ENCODE results near the gene PRR5L.

PRR5L gene

DNA sequence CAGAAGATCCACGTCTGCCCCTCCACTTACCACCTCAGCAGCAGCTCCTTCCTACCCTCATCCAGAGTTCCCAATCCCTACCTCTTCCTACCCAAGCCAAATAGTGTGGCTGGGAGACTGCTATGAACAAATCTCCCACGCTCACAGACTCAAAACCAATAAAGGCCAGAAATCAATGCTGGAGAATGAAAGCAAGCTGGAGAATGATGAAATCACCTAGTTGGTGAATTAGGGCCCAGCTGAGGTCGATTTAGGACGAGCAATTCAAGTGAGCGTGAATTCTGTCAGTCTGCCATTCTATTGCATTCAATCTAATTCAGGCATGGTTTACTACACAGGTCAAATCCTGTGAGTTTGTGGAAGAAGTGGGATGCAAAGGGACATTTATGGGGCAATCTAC lies 29.3 kb upstream of the PRR5L start:
- no peaks in the 10 kb centered on the region for H3K4me1 Mint-ChIP-seq (ENCODE audit: low read depth in 2 of 2)
- H3K4me3 Mint-ChIP-seq, result no peak overlapping the region
- H3K27ac Mint-ChIP-seq, result no peak overlapping the region
- DNase-seq, result no peak
- no peaks in the 10 kb centered on the region for H3K9me3 Mint-ChIP-seq
- no peak for ATAC-seq (replicated peaks)
- peaks cover 27% of the 10 kb centered on the region in 2 donors for H3K27me3 Mint-ChIP-seq
- H3K36me3 Mint-ChIP-seq (ENCODE audit: insufficient read depth), result no peaks in the 10 kb centered on the region

DNA sequence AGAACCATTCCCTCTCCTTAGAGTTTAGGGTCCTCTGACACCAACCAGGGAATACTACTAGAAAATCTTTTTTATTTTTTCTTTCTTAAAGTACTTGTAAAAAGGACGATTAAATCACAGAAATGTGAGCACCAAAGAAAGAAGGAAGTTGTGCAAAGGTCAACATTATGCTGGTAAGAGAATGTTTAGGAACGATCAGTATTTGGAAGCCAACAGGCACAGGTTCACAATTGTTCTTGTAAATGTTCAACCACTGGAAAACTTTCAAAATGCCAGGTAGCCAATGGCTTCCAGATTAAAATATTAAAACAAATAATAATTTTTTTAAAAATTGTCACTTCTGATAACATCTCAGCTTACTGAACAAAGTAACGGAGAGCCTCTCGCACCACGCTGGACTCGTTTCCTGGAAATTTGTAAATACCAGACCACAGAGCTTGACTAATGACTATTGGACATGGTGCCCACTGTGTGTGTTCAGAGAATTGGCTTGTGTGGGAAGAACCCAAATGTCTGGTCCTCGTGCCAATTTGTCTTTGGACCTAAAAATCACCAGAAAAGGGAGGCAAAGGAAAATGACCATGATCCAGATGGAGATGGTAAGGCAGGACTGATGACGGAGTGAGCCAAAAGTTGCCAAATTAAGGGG lies 27.6 kb upstream of the PRR5L start:
- Mint-ChIP-seq H3K27ac (no peak overlapping the region), H3K4me3 (no peak overlapping the region), H3K36me3 (ENCODE audit: insufficient read depth) (peaks cover 10% of the 10 kb centered on the region), H3K27me3 (peaks cover 13 to 15% of the 10 kb centered on the region in 2 donors), H3K9me3 (no peaks in the 10 kb centered on the region), H3K4me1 (ENCODE audit: low read depth in 2 of 2) (no peaks in the 10 kb centered on the region)
- ATAC-seq (replicated peaks), result no peak
- no peak for DNase-seq

DNA sequence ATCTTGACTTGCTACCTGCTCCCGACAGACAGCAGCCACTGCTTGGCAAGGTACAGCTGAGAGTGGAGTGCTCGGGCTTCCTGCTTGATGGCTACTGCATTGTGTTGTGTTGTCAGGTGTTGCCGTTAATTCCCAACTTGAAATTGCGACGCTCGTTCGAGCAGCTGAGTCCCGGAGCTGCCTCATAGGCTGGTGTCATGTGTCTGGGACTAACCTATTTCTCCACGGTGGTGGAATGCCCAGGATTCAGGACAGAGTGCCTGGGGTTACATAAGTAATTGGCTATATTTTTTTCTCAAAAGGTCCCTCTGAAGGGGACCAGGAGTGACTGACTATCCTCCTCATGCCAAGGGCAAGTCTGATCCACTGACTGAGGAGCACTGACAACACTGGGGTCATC lies 25.4 kb upstream of the PRR5L start:
- H3K4me3 Mint-ChIP-seq, result no peak overlapping the region
- no peaks in the 10 kb centered on the region for H3K9me3 Mint-ChIP-seq
- peaks cover 22% of the 10 kb centered on the region for H3K36me3 Mint-ChIP-seq (ENCODE audit: insufficient read depth)
- no peaks in the 10 kb centered on the region for H3K4me1 Mint-ChIP-seq (ENCODE audit: low read depth in 2 of 2)
- ATAC-seq (replicated peaks), result no peak
- H3K27me3 Mint-ChIP-seq, result no peaks in the 10 kb centered on the region
- no peak for DNase-seq
- no peak overlapping the region for H3K27ac Mint-ChIP-seq

DNA sequence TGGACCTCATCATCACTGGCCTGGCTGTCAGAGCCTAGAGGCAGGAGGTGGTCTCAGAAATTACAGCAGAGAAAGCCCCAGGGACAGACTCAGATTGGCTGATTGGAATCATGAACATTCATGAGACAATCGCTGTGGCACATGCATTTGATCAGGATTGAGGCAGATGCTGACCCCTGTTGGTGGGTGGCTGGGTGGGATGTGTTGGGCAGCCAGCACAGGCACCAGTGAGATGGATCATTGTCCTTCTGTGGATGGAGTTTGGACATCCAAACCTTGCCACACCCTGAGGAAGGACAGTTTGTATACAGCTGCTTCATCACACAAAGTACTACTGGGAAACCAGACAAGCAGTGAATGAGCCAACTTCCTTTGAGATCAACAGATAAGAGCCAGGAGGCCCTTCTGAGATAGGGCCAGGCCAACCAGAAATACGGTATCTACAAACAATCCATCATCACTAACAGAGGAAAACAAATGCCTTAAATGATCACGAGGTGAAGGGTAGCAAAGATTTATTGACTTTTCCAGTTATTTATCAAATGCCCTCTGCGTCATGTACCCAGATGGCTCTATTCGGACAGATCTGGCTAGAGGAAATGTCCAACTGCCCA lies 24.2 kb upstream of the PRR5L start:
- no peak overlapping the region for H3K4me3 Mint-ChIP-seq
- no peak for DNase-seq
- no peak for ATAC-seq (replicated peaks)
- H3K27me3 Mint-ChIP-seq, result no peaks in the 10 kb centered on the region
- peaks cover 26% of the 10 kb centered on the region for H3K36me3 Mint-ChIP-seq (ENCODE audit: insufficient read depth)
- no peaks in the 10 kb centered on the region for H3K4me1 Mint-ChIP-seq (ENCODE audit: low read depth in 2 of 2)
- H3K9me3 Mint-ChIP-seq, result no peaks in the 10 kb centered on the region
- peak overlapping the region in 1 of 2 donors; percentile 28 for H3K27ac Mint-ChIP-seq

DNA sequence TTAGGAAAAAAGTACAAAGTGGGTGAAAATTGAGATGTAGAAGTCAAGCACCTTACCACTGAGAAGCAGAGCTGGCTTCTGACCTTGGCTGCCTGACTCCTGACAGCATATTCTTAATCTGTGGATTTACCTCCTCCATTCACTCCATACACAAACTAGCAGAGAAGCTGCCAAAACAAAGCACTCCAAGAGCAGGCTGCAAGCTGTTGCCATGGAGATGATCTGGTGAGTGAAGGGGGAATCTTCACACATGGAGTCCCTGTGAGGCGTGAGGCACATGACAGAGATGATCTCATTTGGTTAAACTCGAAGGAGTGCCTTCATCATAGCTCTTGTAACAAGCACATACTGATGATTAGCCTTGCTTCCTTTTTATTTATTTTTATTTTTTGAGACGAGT lies 23.0 kb upstream of the PRR5L start:
- Mint-ChIP-seq H3K4me3 (no peak overlapping the region), H3K27ac (no peak overlapping the region), H3K4me1 (ENCODE audit: low read depth in 2 of 2) (no peaks in the 10 kb centered on the region), H3K36me3 (ENCODE audit: insufficient read depth) (peaks cover 34% of the 10 kb centered on the region), H3K27me3 (no peaks in the 10 kb centered on the region), H3K9me3 (no peaks in the 10 kb centered on the region)
- DNase-seq (no peak), ATAC-seq (replicated peaks) (no peak)

DNA sequence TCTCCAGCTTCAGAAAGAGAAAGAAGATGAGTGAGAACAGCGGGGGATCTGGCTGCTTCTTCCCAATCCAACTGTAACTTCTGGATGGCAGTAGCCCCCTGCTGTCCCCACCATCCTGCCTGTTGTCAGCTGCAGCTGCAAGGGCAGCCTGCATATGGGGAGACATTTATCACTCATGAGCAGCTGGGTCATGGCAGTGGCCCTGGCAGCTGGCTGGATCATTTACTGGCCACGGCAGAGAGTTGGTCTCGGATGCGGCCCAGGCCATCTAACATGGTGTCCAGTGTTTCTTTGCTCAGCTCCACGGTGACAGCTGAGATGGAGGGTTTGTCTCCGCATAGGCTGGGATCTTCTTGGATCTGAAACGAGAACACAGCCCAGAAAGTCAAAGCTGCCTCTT lies 21.7 kb upstream of the PRR5L start:
- H3K27ac Mint-ChIP-seq, result no peak overlapping the region
- DNase-seq (no peak), ATAC-seq (replicated peaks) (no peak)
- H3K9me3 Mint-ChIP-seq, result no peaks in the 10 kb centered on the region
- H3K4me1 Mint-ChIP-seq (ENCODE audit: low read depth in 2 of 2), result no peaks in the 10 kb centered on the region
- H3K36me3 Mint-ChIP-seq (ENCODE audit: insufficient read depth), result peaks cover 46% of the 10 kb centered on the region
- no peaks in the 10 kb centered on the region for H3K27me3 Mint-ChIP-seq
- no peak overlapping the region for H3K4me3 Mint-ChIP-seq

DNA sequence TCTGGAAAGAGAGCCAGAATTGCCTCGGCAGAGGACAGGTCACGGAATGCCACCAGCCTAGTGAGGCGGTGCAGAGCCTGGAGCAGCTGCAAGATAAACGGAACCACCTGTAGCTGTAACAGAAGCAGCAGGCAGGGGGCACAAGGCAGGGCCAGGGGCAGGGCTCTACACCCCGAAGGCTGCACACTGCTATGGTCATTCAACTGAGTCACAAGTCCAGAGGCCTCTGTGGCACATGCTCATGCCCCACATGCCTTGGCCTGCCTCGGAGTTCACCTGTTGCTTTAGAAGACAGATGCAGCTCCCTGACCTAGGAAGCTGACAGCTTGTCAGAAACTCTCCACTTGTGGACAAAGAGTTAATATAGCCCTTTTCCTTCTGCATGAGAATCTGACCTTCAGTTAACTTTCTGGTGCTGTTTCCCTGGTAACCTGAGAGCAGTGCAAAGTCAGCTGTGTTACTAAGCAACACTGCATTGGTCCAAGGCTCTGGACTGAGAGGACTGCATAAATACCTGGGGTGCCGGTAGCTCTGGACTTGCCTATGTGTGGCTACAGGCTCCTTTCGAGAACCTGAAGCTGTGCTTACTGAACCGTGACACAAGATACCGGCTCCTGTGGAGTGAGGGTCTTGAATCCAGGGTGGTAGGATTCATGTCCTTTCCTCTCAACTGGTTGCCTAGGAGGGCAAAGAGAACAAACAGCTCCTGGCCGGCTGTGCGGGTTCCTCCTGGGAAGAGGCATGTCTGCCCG lies 17.4 kb upstream of the PRR5L start:
- no peaks in the 10 kb centered on the region for H3K27me3 Mint-ChIP-seq
- H3K27ac Mint-ChIP-seq, result no peak overlapping the region
- no peaks in the 10 kb centered on the region for H3K9me3 Mint-ChIP-seq
- DNase-seq, result no peak
- peaks cover 37% of the 10 kb centered on the region for H3K36me3 Mint-ChIP-seq (ENCODE audit: insufficient read depth)
- ATAC-seq (replicated peaks), result no peak
- H3K4me1 Mint-ChIP-seq (ENCODE audit: low read depth in 2 of 2), result peaks cover 5 to 18% of the 10 kb centered on the region in 2 donors
- no peak overlapping the region for H3K4me3 Mint-ChIP-seq

DNA sequence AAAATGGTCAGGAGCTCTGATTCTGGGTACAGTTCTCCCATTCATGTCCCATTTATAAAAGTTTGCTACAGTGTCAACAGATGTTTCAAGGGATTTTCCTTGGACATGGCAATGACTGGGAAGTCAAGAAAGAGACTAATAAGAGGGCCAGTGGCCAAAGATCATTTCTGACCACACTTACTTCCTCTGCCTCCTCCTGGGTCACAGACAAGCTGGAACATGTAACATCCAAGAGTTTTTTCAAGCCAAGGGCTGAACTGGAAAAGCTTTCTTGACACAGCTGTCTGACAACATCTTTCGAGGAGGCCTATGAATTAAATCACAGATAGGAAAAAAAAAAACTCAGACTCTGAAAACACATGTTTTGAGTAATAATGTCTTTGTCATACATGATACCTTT lies 15.6 kb upstream of the PRR5L start:
- H3K4me3 Mint-ChIP-seq, result no peak overlapping the region
- no peak overlapping the region for H3K27ac Mint-ChIP-seq
- H3K36me3 Mint-ChIP-seq (ENCODE audit: insufficient read depth), result peaks cover 29% of the 10 kb centered on the region
- H3K4me1 Mint-ChIP-seq (ENCODE audit: low read depth in 2 of 2), result peaks cover 5 to 29% of the 10 kb centered on the region in 2 donors
- no peaks in the 10 kb centered on the region for H3K9me3 Mint-ChIP-seq
- ATAC-seq (replicated peaks), result no peak
- H3K27me3 Mint-ChIP-seq, result no peaks in the 10 kb centered on the region
- no peak for DNase-seq

DNA sequence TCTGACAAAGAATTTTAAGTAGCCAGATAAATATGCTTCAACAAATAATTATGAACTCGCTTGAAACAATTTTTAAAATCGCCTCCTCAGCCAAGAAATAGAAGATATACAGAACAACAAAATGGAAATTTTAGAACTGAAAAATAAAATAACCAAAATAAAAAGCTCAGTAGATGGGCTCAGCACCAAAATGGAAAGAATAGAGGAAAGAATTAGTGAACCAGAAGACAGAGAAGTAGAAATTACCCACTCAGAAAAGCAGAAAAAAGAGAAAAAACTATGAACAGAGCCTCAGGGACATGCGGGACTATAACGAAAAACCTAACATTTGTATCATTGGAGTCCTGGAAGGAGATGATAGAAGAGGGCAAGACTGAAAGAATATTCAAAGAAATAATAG lies 14.2 kb upstream of the PRR5L start:
- ATAC-seq (replicated peaks) (no peak), DNase-seq (no peak)
- Mint-ChIP-seq H3K4me3 (no peak overlapping the region), H3K9me3 (no peaks in the 10 kb centered on the region), H3K36me3 (ENCODE audit: insufficient read depth) (peaks cover 27% of the 10 kb centered on the region), H3K27me3 (no peaks in the 10 kb centered on the region), H3K4me1 (ENCODE audit: low read depth in 2 of 2) (peaks cover 5 to 29% of the 10 kb centered on the region in 2 donors), H3K27ac (peak overlapping the region in 1 of 2 donors; percentile 8)

DNA sequence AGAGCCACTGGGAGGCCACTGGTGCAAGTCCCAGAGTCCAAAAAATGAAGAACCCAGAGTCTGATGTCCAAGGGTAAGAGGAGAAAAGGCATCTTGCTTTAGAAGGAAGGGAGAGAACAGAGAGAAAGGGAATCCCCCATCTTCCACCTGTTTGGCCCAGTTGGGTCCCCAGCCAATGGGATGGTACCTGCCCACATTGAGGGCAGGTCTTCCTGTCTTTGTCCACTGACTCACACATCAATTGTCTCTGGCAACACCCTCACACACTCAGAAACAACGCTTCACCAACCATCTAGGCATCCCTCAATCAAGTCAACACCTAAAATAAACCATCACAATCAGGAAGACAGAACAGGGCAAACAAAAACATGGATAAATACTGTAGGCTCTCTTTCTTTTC lies 13.2 kb upstream of the PRR5L start:
- no peaks in the 10 kb centered on the region for H3K27me3 Mint-ChIP-seq
- peaks cover 5 to 34% of the 10 kb centered on the region in 2 donors for H3K4me1 Mint-ChIP-seq (ENCODE audit: low read depth in 2 of 2)
- H3K4me3 Mint-ChIP-seq, result no peak overlapping the region
- no peak for DNase-seq
- no peak for ATAC-seq (replicated peaks)
- no peaks in the 10 kb centered on the region for H3K9me3 Mint-ChIP-seq
- H3K27ac Mint-ChIP-seq, result no peak overlapping the region
- H3K36me3 Mint-ChIP-seq (ENCODE audit: insufficient read depth), result peaks cover 21% of the 10 kb centered on the region

DNA sequence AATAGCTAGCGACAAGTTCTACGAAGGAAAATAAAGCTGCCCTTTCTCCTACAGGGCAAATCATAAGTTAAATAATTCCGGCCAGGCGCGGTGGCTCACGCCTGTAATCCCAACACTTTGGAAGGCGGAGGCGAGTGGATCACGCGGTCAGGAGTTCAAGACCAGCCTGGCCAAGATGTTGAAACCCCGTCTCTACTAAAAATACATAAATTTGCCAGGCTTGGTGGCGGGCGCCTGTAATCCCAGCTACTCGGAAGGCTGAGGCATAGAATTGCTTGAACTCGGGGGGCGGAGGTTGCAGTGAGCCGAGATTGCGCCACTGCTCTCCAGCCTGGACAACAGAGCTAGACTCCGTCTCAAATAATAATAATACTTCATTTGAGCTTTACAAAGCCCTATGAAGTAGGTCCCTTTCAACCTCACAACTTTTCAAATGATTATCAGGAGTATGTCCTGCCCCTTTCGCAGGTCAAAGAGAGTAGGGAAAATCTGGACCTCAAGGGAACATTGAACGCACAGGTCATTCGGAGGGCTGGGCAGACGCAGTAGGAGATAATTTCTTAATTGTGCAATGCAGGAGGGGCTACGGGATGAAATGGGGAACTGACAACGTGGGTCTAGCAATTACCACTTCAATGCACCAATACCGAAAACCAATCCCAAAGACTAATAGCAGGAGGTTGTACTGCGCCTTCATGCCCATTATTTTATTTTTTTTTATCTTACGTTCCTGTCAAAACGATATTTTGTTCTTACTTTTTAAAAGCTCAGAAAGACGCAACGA lies 7.5 kb upstream of the PRR5L start:
- DNase-seq, result no peak
- H3K27me3 Mint-ChIP-seq, result no peaks in the 10 kb centered on the region
- peak overlapping the region; percentile 84 to 87 for H3K27ac Mint-ChIP-seq
- H3K36me3 Mint-ChIP-seq (ENCODE audit: insufficient read depth), result peaks cover 8% of the 10 kb centered on the region
- H3K9me3 Mint-ChIP-seq, result no peaks in the 10 kb centered on the region
- peak overlapping the region; percentile 93 to 94 for H3K4me3 Mint-ChIP-seq
- ATAC-seq (replicated peaks), result no peak
- peaks cover 19 to 37% of the 10 kb centered on the region in 2 donors for H3K4me1 Mint-ChIP-seq (ENCODE audit: low read depth in 2 of 2)

DNA sequence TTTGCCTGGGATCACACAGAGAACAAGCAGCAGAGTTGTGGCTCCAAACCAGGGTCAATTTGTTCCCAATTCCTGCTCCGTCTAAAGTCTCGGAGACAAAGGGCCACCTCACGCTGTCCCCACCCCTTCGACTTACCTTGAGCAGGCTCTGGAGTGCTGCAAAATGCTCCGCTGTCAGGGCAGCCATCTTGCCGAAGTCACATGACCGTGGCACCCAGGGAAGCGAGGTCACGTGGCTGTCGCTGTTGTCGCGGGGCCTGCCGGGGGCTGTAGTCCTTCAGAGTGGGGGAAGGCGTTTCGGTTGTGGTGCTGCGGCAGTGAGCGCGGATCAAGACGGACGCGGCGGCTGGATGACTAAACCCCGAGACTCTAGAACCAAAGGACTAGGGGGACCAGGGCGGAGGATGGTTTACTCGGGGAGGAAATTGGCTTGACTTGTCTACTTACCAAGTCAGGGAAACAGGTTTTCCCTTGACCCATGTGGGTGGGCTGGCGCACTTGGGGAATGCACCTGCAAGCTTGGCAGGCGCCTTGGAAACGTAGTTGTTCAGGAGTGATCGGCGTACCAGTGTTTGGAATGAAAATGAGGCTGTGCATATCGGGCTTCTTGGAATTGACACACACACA lies 6.7 kb upstream of the PRR5L start, which contains the start of gene COMMD9:
Gene COMMD9 (minus strand): TSS at position 199 of the 627 bp plus-strand sequence. CDS start 12 bp downstream, at position 187.
- ATAC-seq (replicated peaks) (peak; percentile 98), DNase-seq (peak; percentile 91 to 94 (median 92))
- H3K4me3 Mint-ChIP-seq, result peak within 1 kb of the TSS; percentile 93 to 94
- H3K36me3 Mint-ChIP-seq (ENCODE audit: insufficient read depth), result peaks cover 8% of the 10 kb centered on the region
- peak within 1 kb of the TSS; percentile 84 to 87 for H3K27ac Mint-ChIP-seq
- H3K27me3 Mint-ChIP-seq, result no peaks in the 10 kb centered on the region
- H3K9me3 Mint-ChIP-seq, result no peaks in the 10 kb centered on the region
- peaks cover 19 to 37% of the 10 kb centered on the region in 2 donors for H3K4me1 Mint-ChIP-seq (ENCODE audit: low read depth in 2 of 2)

DNA sequence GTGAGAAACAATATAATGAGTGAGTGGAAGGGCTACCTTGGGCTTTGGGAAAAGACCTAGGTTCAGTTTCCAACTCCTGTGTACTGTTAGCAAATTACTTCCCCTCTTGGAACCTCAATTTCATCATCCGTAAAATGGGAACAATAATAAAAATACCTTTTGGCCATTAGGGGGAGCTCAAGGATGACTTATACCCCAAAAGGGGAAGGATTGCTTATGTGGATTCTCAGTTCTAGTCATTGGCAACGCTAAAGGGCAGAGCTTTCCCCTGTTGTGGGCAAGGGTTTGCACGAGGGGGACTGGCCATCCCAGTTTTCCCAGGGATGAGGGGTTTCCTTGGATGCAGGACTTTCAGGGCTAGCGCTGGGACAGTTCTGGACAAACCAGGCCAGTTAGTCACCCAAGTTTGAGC lies 3.8 kb upstream of the PRR5L start:
- Mint-ChIP-seq H3K9me3 (no peaks in the 10 kb centered on the region), H3K36me3 (ENCODE audit: insufficient read depth) (peaks cover 5% of the 10 kb centered on the region), H3K27ac (no peak overlapping the region), H3K4me3 (no peak overlapping the region), H3K4me1 (ENCODE audit: low read depth in 2 of 2) (peaks cover 19 to 26% of the 10 kb centered on the region in 2 donors), H3K27me3 (no peaks in the 10 kb centered on the region)
- DNase-seq (peak; percentile 11 to 22 (median 20)), ATAC-seq (replicated peaks) (peak; percentile 14)

Data from effector memory CD8-positive, alpha-beta T cell (primary cell).